ENCODE results near the gene PLEKHH1. TPM values are rescaled to one million over a fixed set of nuclear protein-coding genes. Genes with fewer than 3 reads are reported as not detected.

PLEKHH1 gene
- total RNA-seq, 2 donors from 2014 or later: 2.3 to 5.3 TPM

Other genes starting within 250 kb of the PLEKHH1 start
- 100 to 1,000 TPM in 1 of 2 donors, 10 to 100 TPM in 1; 84.4 to 161 TPM for gene ATP6V1D, start 173.5 kb upstream of the PLEKHH1 start, total RNA-seq
- gene EIF2S1, start 173.0 kb upstream of the PLEKHH1 start, total RNA-seq: 10 to 100 TPM; 64.4 to 75.4 TPM
- 1 to 10 TPM; 1.1 to 2.1 TPM for gene PLEK2, start 121.1 kb upstream of the PLEKHH1 start, total RNA-seq
- gene TMEM229B, start 44.6 kb upstream of the PLEKHH1 start, total RNA-seq: 1 to 10 TPM; 1.3 to 2.9 TPM
- 10 to 100 TPM; 13.8 to 15.3 TPM for gene PIGH, start 67.0 kb downstream of the PLEKHH1 start, total RNA-seq
- gene ARG2, start 86.6 kb downstream of the PLEKHH1 start, total RNA-seq: under 1 TPM in 1 of 2 donors, not detected in 1; 0.59 TPM
- 10 to 100 TPM; 59.7 to 61.0 TPM for gene VTI1B, start 141.3 kb downstream of the PLEKHH1 start, total RNA-seq
- gene RDH11, start 162.5 kb downstream of the PLEKHH1 start, total RNA-seq: 10 to 100 TPM; 20.8 to 24.0 TPM
- not detected for gene RDH12, start 168.6 kb downstream of the PLEKHH1 start, total RNA-seq